Chondrocyte (in vitro differentiated cells): ENCODE data around the gene EIF4G3. TPM values are rescaled to one million over a fixed set of nuclear protein-coding genes. Genes with fewer than 3 reads are reported as not detected.
"Not testable (repeated sequence)": the region's sequence is repeated elsewhere in the genome, so short reads cannot be mapped to it uniquely, and the experiment has no call there.

Source experiments
- DNase-seq: peaks from one replicate; pipeline ENCODE4 v3.0.0; 2021; ENCODE audit warnings: mixed read lengths, low spot score
- H3K27ac Mint-ChIP-seq: one replicate; pipeline ENCODE4 v1.8.0; 2021; ENCODE audit warnings: mild to moderate bottlenecking, moderate library complexity, mixed read lengths; ENCODE audit not compliant: unreplicated experiment
- H3K27me3 Mint-ChIP-seq: 2 replicates; pipeline ENCODE4 v1.8.0; 2021; ENCODE audit warnings: low read depth, mixed read lengths
- H3K36me3 Mint-ChIP-seq: 2 replicates; pipeline ENCODE4 v1.8.0; 2021; ENCODE audit warnings: low read depth, mixed read lengths
- H3K4me1 Mint-ChIP-seq: 2 replicates; pipeline ENCODE4 v1.8.0; 2021; ENCODE audit warnings: low read depth, mild to moderate bottlenecking, mixed read lengths
- H3K4me3 Mint-ChIP-seq: one replicate; pipeline ENCODE4 v1.8.0; 2021; ENCODE audit warnings: mild to moderate bottlenecking, moderate library complexity, mixed read lengths; ENCODE audit not compliant: unreplicated experiment
- H3K9me3 Mint-ChIP-seq: 2 replicates; pipeline ENCODE4 v1.8.0; 2021; ENCODE audit warnings: low read depth, mixed read lengths
- CTCF ChIP-seq: fragments of 200-600 bp; sonication (generic); IDR thresholded peaks from 2 replicates; pipeline ENCODE4 v1.5.0; 2021; ENCODE audit warnings: antibody characterized with exemption, mild to moderate bottlenecking, moderate library complexity
- total RNA-seq: library from RNA; stranded (reverse); gene quantifications from 3 replicates; pipeline ENCODE4 v1.2.1, GENCODE V29; 2021

The EIF4G3 gene
- total RNA-seq, 1 donor from 2014 or later, result 56.6 TPM

DNA sequence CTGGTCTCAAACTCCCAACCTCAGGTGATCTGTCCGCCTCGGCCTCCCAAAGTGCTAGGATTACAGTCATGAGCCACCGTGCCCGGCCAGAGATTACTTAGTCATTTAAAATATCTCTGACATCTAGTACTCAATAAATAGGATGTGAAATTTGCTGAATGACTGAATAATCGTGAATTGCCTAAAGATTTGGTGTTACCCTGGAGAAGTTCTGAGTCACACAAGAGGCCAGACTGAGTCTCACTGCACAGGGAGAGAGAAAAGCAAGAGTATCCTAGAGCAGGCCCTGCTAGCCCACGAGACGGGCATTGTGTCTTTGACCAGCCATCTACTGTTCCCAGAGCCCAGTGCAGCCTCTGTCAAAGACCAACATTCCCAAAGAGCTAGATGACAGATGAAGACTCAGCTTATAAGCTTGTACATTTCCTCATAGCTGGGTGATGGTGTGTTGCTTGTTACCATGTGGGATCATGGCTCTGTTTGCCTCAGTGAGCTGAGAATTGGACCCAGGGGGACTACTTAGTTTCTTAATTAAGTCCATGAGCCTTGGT lies 5.6 kb upstream of the EIF4G3 start:
- no peak overlapping the region for H3K27ac Mint-ChIP-seq
- H3K36me3 Mint-ChIP-seq, result no peaks in the 10 kb centered on the region
- no peaks in the 10 kb centered on the region for H3K27me3 Mint-ChIP-seq
- no peak overlapping the region for H3K4me3 Mint-ChIP-seq
- H3K9me3 Mint-ChIP-seq, result no peaks in the 10 kb centered on the region
- no peak for DNase-seq
- H3K4me1 Mint-ChIP-seq, result peaks cover 2% of the 10 kb centered on the region
- TF ChIP-seq CTCF, result no peak

- H3K9me3 Mint-ChIP-seq, H3K27ac Mint-ChIP-seq, H3K36me3 Mint-ChIP-seq, H3K27me3 Mint-ChIP-seq, DNase-seq, H3K4me3 Mint-ChIP-seq: not testable (repeated sequence)
- peaks cover 27% of the 10 kb centered on the region for H3K4me1 Mint-ChIP-seq
Observed at GRCh38 chr1:21178271-21178670, 1.6 kb upstream of the EIF4G3 start.

DNA sequence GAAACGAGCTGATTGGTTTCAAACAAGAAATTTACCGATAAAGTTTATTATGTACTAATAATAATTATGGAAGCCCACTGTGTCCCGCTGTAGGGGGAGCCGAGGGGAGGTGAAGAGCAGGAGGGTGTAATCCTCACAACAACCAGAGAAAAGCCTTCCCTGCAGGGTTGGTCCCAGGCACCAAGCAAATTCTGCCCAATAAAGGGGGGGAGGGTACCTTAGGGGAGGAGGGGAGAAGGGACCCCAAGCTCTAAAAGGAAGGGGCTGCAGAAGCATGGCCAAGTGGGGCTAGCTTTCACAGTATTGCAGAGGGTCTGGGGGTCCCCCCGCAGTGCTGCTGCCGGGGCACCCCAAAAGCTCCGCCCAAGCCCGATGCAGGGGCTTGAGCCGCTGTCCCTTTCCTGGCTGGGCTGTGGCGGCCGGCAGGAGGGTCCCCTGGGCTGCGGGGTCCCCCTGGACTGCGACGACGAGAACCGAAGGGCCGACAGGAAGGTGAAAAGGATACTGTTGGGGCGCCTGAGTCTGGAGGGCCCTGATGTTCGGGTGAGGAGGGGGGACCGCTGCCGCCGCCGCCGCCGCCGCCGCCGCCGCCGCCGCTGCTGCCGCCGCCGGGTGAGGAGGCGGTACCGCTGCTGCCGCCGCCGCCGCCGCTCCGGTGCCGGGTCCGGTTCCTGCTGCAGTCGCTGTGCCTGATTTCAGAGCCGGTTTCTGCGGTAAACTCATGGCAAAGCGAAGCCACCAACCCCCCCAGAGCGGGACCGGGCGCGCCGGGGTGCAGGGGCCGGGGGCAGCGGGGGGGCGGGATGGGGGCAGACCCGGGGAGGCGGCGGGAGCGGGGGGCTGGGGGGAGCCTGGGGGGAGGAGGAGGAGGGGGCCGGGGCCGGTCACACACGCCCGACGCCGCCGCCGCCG lies 771 bp downstream of the EIF4G3 start:
- no peaks in the 10 kb centered on the region for H3K27me3 Mint-ChIP-seq
- H3K4me1 Mint-ChIP-seq, result peaks cover 41% of the 10 kb centered on the region
- no peaks in the 10 kb centered on the region for H3K36me3 Mint-ChIP-seq
- no peaks in the 10 kb centered on the region for H3K9me3 Mint-ChIP-seq
- H3K4me3 Mint-ChIP-seq, result peak overlapping the region; percentile 71
- H3K27ac Mint-ChIP-seq, result peak overlapping the region; percentile 86
- no peak for DNase-seq
- TF ChIP-seq CTCF, result peak; percentile 11

DNA sequence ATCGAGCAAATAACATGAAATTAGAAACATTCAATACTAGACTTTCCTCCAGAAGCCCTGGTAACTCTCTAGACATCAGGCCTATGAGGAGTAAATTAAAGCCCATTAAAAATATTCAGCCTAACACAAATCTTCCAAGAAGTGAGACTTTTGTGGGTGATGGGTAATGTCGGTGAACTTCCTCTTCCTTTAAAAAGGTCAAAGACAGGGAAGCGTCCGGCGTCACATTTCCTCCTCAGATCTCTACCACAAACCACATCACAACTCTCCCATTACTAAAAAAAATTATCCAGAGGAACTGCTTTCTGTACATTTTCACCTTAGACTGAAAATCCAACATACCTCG lies 1.4 kb downstream of the EIF4G3 start:
- Mint-ChIP-seq H3K4me3 (peak overlapping the region; percentile 71), H3K36me3 (no peaks in the 10 kb centered on the region), H3K27me3 (no peaks in the 10 kb centered on the region), H3K27ac (peak overlapping the region; percentile 76), H3K9me3 (no peaks in the 10 kb centered on the region), H3K4me1 (peaks cover 47% of the 10 kb centered on the region)
- DNase-seq, result no peak
- TF ChIP-seq CTCF, result no peak

DNA sequence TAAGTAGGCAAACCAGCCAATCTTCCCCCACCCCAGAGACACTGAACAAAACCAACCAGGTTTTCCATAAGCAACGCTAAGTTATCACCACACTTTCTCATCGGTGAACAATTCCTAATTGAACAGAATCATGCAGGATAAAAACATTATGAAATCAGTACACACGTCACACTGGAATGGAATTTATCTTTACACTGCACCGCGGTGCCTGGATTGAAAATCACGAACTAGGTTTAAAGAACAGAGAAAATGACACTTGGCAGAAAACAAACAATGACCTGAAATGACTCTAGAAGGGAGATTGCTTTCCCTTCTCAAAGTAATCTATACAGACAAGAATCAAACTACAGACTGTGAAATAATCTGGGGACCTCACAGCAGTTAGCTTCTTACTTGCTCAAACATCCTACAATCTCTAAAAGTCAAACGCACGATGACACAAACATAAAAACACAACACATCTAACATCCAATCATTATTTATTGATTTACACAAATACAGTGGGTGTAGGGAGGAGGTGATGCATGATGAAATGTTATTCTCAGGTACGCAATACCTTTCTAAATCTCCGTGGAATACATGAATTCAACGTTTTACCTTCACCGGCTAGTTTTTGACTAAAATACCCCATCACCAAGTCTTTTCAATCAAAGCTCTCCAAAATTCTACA lies 1.9 kb downstream of the EIF4G3 start:
- TF ChIP-seq CTCF, result no peak
- Mint-ChIP-seq H3K9me3 (no peaks in the 10 kb centered on the region), H3K27ac (peak overlapping the region; percentile 76), H3K27me3 (no peaks in the 10 kb centered on the region), H3K4me1 (peaks cover 48% of the 10 kb centered on the region), H3K36me3 (no peaks in the 10 kb centered on the region), H3K4me3 (peak overlapping the region; percentile 71)
- DNase-seq, result no peak
